ENCODE data around the gene DAPK1.

DNA sequence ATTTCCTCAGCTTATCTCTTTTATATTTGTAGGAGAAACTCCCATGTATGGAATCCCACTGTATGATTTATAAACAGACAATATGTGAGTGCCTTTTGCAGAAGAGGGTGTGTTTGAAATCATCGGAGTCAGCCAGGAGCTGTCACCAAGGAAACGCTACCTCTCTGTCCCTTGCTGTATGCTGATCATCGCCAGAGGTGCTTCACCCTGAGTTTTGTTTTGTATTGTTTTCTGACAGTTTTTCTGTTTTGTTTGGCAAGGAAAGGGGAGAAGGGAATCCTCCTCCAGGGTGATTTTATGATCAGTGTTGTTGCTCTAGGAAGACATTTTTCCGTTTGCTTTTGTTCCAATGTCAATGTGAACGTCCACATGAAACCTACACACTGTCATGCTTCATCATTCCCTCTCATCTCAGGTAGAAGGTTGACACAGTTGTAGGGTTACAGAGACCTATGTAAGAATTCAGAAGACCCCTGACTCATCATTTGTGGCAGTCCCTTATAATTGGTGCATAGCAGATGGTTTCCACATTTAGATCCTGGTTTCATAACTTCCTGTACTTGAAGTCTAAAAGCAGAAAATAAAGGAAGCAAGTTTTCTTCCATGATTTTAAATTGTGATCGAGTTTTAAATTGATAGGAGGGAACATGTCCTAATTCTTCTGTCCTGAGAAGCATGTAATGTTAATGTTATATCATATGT lies 210.3 kb downstream of the DAPK1 start:
- TF ChIP-seq CTCF (IDR thresholded peaks at IDR 0.05) (no peak), POLR2A (IDR thresholded peaks at IDR 0.05) (no peak)

All from suprapubic skin (tissue), 3 donors.